ACC112 (cell line): ENCODE results near the gene DNAJC6.

ENCODE experiments used
- H2AFZ ChIP-seq: fragments of 200-600 bp; sonication (generic); one replicate; pipeline ENCODE4 v1.6.0; 2017; ENCODE audit warnings: antibody characterized with exemption, low read length; ENCODE audit not compliant: unreplicated experiment
- H3K27ac ChIP-seq: fragments of 200-600 bp; sonication (generic); 2 replicates; pipeline ENCODE4 v1.5.1; 2014; ENCODE audit warnings: low read depth, mild to moderate bottlenecking, antibody characterized with exemption, low read length, moderate library complexity
- H3K27me3 ChIP-seq: fragments of 200-600 bp; sonication (generic); 2 replicates; pipeline ENCODE4 v1.6.1; 2014; ENCODE audit warnings: mild to moderate bottlenecking, antibody characterized with exemption, low read length, moderate library complexity, mixed read lengths; ENCODE audit not compliant: insufficient read depth
- H3K36me3 ChIP-seq: fragments of 200-600 bp; sonication (generic); 2 replicates; pipeline ENCODE4 v1.6.1; 2016; ENCODE audit warnings: mild to moderate bottlenecking, antibody characterized with exemption, low read length, moderate library complexity, mixed read lengths; ENCODE audit not compliant: insufficient read depth
- H3K4me1 ChIP-seq: fragments of 200-600 bp; sonication (generic); one replicate; pipeline ENCODE4 v1.6.1; 2016; ENCODE audit warnings: low read length, mixed read lengths; ENCODE audit not compliant: insufficient read depth, unreplicated experiment, control insufficient read depth
- H3K4me3 ChIP-seq: fragments of 200-600 bp; sonication (generic); 2 replicates; pipeline ENCODE4 v1.5.1; 2014; ENCODE audit warnings: mild to moderate bottlenecking, low read depth, low read length
- H3K79me2 ChIP-seq: fragments of 200-600 bp; sonication (generic); one replicate; pipeline ENCODE4 v1.6.0; 2016; ENCODE audit warnings: low read length; ENCODE audit not compliant: control insufficient read depth, unreplicated experiment, insufficient read depth

DNAJC6 gene

DNA sequence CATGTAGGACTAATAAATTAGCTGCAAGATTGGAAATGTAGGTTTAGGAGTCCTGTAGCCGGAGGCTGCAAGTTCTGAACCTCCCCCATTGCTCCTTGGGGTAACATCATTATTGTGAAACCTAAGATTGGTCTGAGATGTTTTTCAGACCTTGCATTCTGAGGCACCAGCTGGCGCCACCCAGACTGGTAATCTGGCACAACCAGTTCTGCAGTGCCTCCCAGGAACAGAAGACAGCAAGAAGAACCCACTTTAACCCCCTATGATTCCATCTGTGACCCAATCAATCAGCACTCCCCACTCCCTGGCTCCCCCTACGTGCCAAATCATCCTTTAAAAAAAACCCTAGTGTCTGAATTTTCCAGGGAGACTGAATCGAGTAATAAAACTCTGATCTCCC, 11.6 kb upstream of the DNAJC6 start:
- no peak overlapping the region for H3K27ac ChIP-seq
- no peaks in the 10 kb centered on the region for H3K27me3 ChIP-seq

DNA sequence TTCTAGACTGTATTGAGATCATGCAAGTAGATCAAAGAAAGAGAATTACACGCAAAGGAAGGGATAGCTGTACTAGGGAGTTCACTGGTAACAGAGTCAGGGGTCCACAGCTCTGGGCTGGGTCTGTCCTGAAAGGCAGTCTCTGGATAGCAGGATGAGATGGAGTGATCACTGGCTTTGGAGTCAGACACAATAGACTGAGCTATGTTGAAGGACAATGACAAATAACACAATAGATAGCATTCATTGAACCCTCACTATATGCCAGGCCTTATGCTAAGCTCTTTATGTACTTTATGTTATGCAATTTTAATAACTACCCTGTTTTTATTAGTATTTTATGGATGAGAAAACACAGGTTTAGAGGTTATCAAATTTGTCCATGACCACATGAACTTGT, 10.0 kb upstream of the DNAJC6 start:
- no peak overlapping the region for H3K4me3 ChIP-seq
- H3K4me1 ChIP-seq, result no peaks in the 10 kb centered on the region
- H3K27ac ChIP-seq, result no peak overlapping the region
- no peaks in the 10 kb centered on the region for H3K36me3 ChIP-seq
- no peaks in the 10 kb centered on the region for H3K79me2 ChIP-seq
- no peaks in the 10 kb centered on the region for H3K27me3 ChIP-seq
- H2AFZ ChIP-seq, result no peak overlapping the region

More for the DNA sequence above, 11.6 kb upstream of the DNAJC6 start:
- Histone ChIP-seq H3K4me3 (no peak overlapping the region), H3K79me2 (no peaks in the 10 kb centered on the region), H3K36me3 (no peaks in the 10 kb centered on the region), H2AFZ (no peak overlapping the region), H3K4me1 (no peaks in the 10 kb centered on the region)

- Histone ChIP-seq H2AFZ (no peak overlapping the region), H3K27me3 (peaks cover 31% of the 10 kb centered on the region), H3K79me2 (no peaks in the 10 kb centered on the region), H3K4me3 (peak overlapping the region; percentile 88), H3K27ac (no peak overlapping the region), H3K36me3 (no peaks in the 10 kb centered on the region), H3K4me1 (no peaks in the 10 kb centered on the region)
These were observed 501 bp upstream of the DNAJC6 start for GRCh38 chr1:65308781-65309303.

DNA sequence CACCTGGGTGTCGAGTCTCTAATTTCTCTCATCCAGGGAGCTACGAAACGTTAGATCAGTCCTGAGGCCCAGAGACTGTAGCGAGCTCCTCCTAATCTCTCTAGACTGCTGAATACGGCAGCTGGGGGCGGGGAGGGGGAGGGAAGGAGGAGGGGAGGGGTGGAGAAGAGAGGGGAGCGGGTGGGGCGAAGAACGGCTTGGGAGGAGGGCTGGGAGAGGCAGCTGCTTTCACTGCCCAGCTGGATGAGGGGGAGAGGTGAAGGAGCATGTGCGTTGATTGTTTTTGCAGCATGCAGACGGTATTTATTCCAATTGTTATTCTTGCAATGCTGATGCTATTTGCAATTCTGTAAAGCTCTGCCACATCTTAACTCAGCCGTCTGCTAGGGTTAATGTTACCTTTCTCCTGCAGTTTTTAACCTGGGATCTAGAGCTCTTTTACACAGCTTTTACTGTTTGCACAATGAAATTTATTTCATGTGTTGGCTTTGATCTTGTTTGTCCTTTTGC, 790 bp downstream of the DNAJC6 start:
- H3K4me3 ChIP-seq, result peak overlapping the region; percentile 88
- no peak overlapping the region for H2AFZ ChIP-seq
- H3K27ac ChIP-seq, result no peak overlapping the region
- no peaks in the 10 kb centered on the region for H3K36me3 ChIP-seq
- no peaks in the 10 kb centered on the region for H3K79me2 ChIP-seq
- peaks cover 31% of the 10 kb centered on the region for H3K27me3 ChIP-seq
- H3K4me1 ChIP-seq, result no peaks in the 10 kb centered on the region

DNA sequence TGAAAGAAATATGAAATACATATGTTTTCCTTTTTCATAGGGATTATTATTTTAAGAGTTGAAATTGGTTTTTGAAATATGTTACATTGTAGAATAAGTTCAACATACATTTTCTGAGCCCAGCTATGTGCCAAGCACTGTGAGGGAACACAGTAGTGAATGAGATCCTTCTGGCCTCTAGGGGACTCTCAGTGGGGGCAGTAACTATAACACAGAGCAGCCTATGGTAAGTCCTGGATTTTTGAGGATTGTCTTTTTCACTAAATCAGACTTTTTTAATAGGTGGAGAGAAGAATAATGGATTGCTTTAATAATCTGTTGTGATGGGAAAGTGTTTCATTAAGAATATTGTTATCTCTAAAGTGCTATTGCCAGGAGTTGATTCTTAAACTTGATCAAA, 2.4 kb downstream of the DNAJC6 start:
- Histone ChIP-seq H3K4me1 (no peaks in the 10 kb centered on the region), H3K79me2 (no peaks in the 10 kb centered on the region), H3K36me3 (no peaks in the 10 kb centered on the region), H2AFZ (no peak overlapping the region), H3K4me3 (no peak overlapping the region), H3K27ac (no peak overlapping the region), H3K27me3 (peaks cover 31% of the 10 kb centered on the region)

DNA sequence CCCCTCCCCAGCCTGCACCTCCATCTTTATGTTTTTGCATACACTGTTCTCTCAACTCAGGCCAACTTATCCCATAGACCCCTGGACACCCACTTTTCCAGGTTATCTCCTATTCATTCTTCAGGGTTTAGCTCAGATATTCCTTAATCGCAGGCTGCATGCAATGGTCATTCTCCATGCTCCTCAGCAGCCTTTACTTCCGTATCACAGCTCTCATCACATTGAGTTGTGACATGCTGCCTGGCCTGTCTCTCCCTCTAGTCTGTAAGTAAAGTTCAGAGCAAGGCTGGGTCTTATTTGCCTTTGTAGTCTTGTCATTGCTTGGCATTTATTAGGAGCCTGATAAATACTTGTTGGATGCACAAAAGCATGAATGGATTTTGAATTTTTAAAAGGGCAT, 6.9 kb downstream of the DNAJC6 start:
- peaks cover 8% of the 10 kb centered on the region for H3K27me3 ChIP-seq
- no peak overlapping the region for H3K4me3 ChIP-seq
- no peaks in the 10 kb centered on the region for H3K36me3 ChIP-seq
- no peaks in the 10 kb centered on the region for H3K4me1 ChIP-seq
- H3K79me2 ChIP-seq, result no peaks in the 10 kb centered on the region
- no peak overlapping the region for H3K27ac ChIP-seq
- H2AFZ ChIP-seq, result no peak overlapping the region

- Histone ChIP-seq H3K79me2 (no peaks in the 10 kb centered on the region), H3K27me3 (no peaks in the 10 kb centered on the region; the same call in 1 of the 2 replicates), H3K4me3 (no peak overlapping the region), H3K36me3 (no peaks in the 10 kb centered on the region), H3K4me1 (no peaks in the 10 kb centered on the region), H2AFZ (no peak overlapping the region), H3K27ac (no peak overlapping the region)
These were observed 8.7 kb downstream of the DNAJC6 start for GRCh38 chr1:65317866-65318653.

GRCh38 chr1:65319141-65319540, 9.8 kb downstream of the DNAJC6 start:
- Histone ChIP-seq H3K27ac (no peak overlapping the region), H3K4me1 (no peaks in the 10 kb centered on the region), H3K36me3 (no peaks in the 10 kb centered on the region), H2AFZ (no peak overlapping the region), H3K79me2 (no peaks in the 10 kb centered on the region), H3K27me3 (no peaks in the 10 kb centered on the region), H3K4me3 (no peak overlapping the region)

DNA sequence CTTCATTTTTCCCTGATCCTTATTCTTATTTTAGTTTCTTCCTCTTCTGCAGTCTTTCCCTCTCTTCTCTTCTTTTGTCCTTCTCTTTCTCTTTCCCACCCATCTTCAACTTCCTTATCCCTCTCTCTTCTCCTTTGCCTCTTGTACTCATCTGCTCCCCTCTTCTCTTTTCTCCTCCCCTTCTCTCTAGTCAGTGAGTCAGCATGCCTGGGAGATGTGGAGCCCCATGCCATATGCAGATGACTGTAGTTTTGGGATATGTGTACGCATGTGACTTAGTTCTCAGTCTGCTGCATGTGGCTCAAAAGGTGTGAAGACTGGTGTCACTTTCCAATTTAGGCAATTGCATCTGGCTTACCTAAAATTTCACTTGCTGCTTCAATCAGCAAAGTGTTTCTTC, 10.4 kb downstream of the DNAJC6 start:
- no peak overlapping the region for H2AFZ ChIP-seq
- H3K4me3 ChIP-seq, result no peak overlapping the region
- no peaks in the 10 kb centered on the region for H3K36me3 ChIP-seq
- no peaks in the 10 kb centered on the region for H3K27me3 ChIP-seq
- H3K79me2 ChIP-seq, result no peaks in the 10 kb centered on the region
- no peak overlapping the region for H3K27ac ChIP-seq
- no peaks in the 10 kb centered on the region for H3K4me1 ChIP-seq

DNA sequence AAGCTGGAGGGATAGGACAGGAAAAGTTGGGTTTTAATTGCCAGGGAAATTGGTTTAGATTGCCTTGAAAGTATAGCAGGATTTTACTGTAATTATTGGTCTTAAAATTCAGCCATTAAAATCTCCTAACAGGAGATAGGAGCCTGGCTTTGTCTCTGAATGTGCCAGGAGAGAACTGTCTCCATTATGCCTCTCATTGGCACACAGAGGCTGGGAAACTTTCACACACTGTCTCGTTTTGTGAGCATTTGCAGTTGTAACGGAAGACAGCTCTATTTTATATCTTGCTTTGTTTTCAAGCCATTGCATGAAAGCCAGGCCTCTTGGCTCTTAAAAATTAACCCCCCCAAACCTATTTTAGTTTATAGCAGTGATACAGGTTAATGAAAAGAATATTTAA, 12.5 kb downstream of the DNAJC6 start:
- no peak overlapping the region for H2AFZ ChIP-seq
- no peaks in the 10 kb centered on the region for H3K27me3 ChIP-seq

GRCh38 chr1:65323246-65323645, 13.9 kb downstream of the DNAJC6 start:
- Histone ChIP-seq H3K27ac (no peak overlapping the region), H3K79me2 (no peaks in the 10 kb centered on the region), H3K36me3 (no peaks in the 10 kb centered on the region), H3K4me1 (no peaks in the 10 kb centered on the region), H2AFZ (no peak overlapping the region), H3K27me3 (no peaks in the 10 kb centered on the region), H3K4me3 (no peak overlapping the region)

More for the DNA sequence above, 12.5 kb downstream of the DNAJC6 start:
- H3K4me1 ChIP-seq, result no peaks in the 10 kb centered on the region
- no peak overlapping the region for H3K27ac ChIP-seq
- no peaks in the 10 kb centered on the region for H3K36me3 ChIP-seq
- H3K4me3 ChIP-seq, result no peak overlapping the region
- H3K79me2 ChIP-seq, result no peaks in the 10 kb centered on the region
